H7 (cell line): ENCODE data around the gene SMIM24. TPM values are rescaled to one million over a fixed set of nuclear protein-coding genes. Genes with fewer than 3 reads are reported as not detected.

ENCODE experiments used
- DNase-seq: peaks from one replicate; pipeline ENCODE4 v3.0.0; 2012
- H3K27me3 ChIP-seq: 2 replicates; pipeline ENCODE4 v1.6.0; 2011; ENCODE audit warnings: mild to moderate bottlenecking, low read length; ENCODE audit not compliant: control insufficient read depth, insufficient read depth
- H3K36me3 ChIP-seq: replicated peaks from 2 replicates; pipeline ENCODE4 v1.5.1; 2011; ENCODE audit warnings: low read length; ENCODE audit not compliant: control insufficient read depth, insufficient read depth
- H3K4me3 ChIP-seq: 2 replicates; pipeline ENCODE4 v1.5.1; 2011; ENCODE audit warnings: low read depth, mild to moderate bottlenecking, control low read depth, low read length, moderate library complexity; ENCODE audit not compliant: insufficient read depth
- total RNA-seq: library from RNA; depleted of rRNA; stranded (reverse); fragments of >200 nt; shearing (Covaris generic); gene quantifications from 2 replicates; pipeline ENCODE4 v1.2.3, GENCODE V29; 2014

SMIM24 gene
- total RNA-seq, 1 experiment from 2014 or later, result 6.0 TPM

DNA sequence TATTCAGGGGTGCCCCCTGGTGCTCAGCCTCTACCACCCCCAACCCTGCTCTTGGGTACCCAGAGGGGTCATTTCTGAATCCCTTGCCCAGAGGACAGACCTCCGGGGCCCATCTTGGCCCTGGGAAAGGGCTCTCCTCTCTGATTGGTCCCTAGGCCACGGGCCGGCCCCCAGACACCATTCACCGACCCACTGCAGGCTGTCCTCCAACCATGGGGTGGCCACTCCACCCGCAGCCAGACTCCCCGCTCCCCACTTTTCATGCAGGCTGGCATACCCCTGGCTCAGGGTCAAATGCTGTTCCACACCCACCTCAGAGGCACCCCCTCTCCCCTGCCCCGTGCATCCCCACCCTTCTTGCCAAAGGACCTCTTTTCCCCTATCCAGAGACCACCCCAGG is 14.8 kb downstream of the SMIM24 start:
- no peak overlapping the region for H3K4me3 ChIP-seq
- peak; percentile 84 for DNase-seq
- H3K36me3 ChIP-seq, result no peaks in the 10 kb centered on the region
- peaks cover 38% of the 10 kb centered on the region for H3K27me3 ChIP-seq

DNA sequence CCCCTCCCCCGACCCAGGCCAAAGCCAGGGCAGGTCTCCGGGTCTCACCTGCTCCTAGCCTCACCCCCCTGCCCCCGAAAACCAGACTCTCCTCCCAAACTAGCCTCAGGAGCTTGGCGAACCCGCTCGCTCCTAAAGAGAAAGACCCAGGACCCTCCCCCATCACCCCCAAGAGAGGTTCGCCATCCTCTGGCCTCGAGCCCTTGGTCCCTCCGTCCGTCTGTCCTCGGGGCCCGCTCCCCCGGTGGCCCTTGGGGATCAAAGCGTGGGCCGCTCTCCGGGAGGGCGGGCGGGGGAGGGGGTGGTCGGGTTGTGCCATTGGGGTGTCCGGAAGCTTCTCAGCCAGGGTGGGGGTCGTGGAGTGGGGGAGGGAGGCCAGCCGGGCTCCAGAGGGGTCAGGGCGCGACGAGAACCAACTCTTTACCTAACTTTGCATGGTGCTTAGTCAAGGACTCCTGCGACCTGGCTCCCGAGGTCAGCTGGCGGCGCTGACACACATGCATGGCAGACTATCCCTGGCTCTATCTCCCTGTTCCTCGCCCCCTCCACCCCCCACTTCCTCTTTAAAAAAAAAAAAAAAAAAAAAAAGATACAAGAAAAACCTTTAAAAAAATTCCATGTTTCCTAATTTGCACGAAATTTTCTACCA is 15.6 kb downstream of the SMIM24 start:
- peak overlapping the region; percentile 38 for H3K4me3 ChIP-seq
- peaks cover 39% of the 10 kb centered on the region for H3K27me3 ChIP-seq
- DNase-seq, result peak; percentile 88
- no peaks in the 10 kb centered on the region for H3K36me3 ChIP-seq

DNA sequence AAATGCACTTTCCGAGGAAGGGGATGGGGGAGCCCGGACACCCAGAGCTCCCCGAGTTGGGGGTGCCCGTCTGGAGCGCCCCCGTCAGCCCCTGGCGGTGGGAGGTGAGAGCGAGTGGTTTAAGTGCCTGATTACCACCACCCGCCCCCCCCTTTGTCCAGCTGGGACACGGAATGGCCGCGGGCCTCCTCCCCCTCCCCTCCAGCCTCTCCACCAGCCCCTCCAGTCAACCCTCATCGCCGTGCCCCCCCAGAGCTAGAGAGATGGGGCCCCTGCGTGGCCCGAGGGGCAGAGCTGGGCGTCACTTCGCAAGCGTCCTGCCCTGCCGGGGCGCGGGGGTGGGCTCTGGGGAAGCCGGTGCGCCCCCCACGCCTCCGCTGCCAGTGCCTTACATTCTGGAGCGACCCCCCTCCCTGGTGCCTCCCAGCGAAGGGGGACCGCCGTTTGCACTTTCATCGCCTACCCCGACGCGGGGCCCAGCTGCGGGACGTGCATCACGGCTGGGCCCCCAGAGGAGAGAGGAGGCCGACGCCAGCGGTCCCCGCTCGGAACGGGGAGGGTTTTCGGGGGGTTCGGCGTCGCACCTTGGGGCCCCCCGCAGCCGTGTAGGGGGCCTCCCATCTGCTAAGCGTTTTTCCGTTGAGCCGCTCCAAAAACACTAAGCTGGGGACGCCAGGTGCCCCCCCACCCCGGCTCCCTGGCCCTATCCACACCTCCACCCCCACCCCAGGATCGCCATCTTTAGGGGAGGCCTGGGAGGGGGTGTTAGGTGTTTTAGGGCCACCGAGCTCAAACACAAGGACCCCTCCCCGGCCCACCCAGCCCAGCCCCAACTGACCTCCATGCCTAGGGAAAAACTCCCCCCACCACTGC is 16.4 kb downstream of the SMIM24 start:
- Histone ChIP-seq H3K4me3 (peak overlapping the region; percentile 38), H3K36me3 (no peaks in the 10 kb centered on the region), H3K27me3 (peaks cover 38% of the 10 kb centered on the region)
- peak; percentile 92 for DNase-seq

DNA sequence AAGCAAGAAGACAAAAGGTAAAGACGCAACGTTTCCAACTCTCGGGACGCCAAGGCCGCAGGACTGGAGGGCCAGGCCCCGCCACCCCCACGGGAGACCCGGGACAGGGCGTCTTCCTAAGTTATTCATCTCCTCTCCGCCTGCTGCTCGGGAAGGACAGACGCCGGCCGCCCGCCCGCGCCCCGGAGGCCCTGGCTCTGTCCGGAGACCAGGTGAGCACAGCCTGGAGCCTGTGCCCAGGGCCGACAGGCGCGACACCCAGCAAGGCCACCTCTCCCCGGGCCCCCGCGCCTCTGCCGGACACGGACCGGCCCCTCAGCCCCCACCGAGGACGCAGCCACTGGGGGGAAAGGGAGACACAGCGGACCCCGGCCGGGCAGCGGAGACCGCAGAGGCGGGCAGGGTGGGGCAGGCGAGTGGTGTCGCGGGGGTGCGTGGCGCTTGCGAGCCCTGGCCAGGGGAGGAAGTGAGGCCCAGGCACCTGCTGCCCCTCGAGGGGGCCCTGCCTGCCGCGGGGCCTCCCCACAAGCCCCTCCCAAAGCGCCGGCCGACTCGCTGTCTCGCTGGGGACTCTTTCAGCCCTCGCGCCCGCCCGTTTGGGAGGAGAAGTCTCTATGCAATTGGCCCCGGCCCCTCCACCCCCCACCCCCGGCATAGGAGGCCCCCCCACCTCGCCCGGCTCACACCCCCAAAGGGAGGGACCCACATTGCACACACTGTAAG is 17.2 kb downstream of the SMIM24 start:
- H3K27me3 ChIP-seq, result peaks cover 38% of the 10 kb centered on the region
- peak overlapping the region; percentile 38 for H3K4me3 ChIP-seq
- peak; percentile 84 for DNase-seq
- no peaks in the 10 kb centered on the region for H3K36me3 ChIP-seq

DNA sequence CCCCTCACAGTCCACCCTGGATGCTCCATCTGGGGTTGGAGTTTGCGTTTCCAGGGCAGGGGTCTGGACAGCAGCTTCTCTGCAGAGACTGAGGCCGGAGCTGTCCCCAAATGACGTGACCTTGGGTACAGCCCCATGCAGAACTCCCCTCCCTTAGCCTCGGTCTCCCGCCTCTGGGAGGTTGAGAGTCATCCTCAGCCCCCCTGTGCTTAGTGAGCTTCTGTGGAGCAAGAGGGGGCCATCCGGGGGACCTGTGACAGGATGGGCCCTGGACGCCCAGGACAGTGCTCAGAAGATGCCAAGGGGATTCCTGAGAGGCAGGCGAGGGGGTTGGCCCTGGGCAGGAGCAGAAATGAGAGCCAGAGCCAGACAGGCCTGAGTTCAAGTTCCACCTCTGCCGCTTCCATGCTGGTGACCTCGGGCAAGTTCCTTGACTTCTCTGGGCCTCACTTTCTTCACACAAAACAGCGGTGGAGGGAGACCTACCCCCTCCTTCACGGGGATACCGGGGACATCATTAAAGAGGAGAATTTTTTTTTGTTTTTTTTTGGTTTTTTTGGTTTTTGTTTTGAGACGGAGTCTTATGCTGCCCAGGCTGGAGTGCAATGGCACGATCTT is 20.3 kb downstream of the SMIM24 start:
- Histone ChIP-seq H3K36me3 (no peaks in the 10 kb centered on the region), H3K27me3 (peaks cover 39% of the 10 kb centered on the region), H3K4me3 (no peak overlapping the region)
- DNase-seq, result no peak

DNA sequence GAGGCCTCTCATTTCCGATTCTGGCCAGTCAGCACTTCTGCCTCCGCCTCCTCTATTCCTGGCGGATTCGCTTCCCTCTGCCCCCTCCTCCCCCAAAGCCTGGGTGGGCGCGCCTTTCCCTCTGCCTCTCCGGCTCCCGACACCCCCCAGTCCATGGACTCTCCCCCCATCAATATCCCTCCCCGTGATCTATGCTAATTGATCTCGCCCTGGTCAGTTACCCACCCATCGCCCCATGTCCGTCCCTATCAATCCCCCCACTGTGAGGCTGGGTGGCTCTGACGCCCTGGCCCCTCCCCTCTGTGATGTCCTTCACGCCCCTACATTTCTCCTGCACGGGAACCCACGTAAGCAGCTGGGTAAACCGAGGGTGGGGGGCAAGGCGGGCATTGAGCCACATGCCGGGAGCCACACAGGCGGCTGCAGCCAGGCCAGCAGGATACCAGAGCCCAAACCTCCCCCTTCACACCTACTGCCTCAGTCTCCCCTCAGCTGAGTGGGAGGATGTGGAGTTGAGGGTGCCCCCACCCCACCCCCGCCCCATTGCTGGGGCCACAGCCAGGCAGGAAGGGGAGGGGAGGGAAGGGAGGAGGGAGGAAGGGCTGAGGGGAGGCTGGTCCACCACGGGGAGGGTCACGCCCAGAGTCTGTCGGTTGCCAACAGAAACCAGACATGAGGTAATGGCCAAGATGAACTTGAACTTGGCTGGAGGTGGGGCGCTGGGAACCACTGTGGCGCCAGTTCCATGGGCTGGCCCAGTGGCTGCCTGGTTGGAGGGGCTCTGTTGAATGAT is 21.0 kb downstream of the SMIM24 start:
- H3K36me3 ChIP-seq, result no peaks in the 10 kb centered on the region
- peaks cover 34% of the 10 kb centered on the region for H3K27me3 ChIP-seq
- H3K4me3 ChIP-seq, result peak overlapping the region; percentile 33
- DNase-seq, result peak; percentile 88

DNA sequence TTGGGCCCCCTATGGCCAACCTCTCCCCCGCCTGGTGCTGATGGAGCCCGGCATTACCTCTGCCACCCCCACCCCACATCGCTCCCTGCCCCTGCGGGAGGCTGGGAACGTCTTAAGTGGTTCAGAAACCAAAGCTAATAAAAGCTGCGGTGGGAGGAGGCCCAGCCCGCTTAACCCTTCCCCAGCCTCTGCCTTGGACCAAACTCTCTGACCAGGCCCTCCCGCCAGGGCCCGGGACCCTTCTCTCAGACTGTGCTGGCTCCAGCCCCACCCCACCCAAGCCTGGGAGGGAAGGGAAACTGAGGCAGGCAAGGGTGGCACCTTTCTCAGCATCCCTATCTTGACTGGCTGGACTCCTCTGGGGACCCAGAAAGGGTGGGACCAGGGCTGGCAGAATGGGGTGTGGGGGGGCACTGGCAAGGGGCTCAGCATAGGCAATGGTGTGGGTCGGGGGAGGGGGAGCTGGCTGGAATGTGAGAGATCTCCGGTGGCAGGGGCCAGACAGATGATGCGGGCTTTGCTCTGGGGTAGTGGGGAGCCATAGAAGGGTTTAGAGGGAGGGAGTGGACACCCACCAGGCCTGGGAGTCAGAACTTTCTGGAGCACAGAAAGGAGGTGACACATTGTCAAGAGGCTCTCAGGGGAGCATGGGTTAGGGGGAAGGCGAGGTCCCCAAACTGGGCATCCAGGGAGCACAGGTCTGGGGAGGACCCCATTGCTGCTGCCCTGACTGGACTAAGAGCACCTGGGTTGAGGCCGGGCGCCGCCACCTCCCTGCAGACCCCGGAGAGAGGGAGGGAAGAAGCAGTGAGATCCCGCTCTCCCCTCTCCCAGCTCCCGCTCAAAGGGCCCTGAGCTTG is 21.9 kb downstream of the SMIM24 start:
- H3K4me3 ChIP-seq, result peak overlapping the region; percentile 33
- no peaks in the 10 kb centered on the region for H3K36me3 ChIP-seq
- peak; percentile 77 for DNase-seq
- peaks cover 25% of the 10 kb centered on the region for H3K27me3 ChIP-seq

DNA sequence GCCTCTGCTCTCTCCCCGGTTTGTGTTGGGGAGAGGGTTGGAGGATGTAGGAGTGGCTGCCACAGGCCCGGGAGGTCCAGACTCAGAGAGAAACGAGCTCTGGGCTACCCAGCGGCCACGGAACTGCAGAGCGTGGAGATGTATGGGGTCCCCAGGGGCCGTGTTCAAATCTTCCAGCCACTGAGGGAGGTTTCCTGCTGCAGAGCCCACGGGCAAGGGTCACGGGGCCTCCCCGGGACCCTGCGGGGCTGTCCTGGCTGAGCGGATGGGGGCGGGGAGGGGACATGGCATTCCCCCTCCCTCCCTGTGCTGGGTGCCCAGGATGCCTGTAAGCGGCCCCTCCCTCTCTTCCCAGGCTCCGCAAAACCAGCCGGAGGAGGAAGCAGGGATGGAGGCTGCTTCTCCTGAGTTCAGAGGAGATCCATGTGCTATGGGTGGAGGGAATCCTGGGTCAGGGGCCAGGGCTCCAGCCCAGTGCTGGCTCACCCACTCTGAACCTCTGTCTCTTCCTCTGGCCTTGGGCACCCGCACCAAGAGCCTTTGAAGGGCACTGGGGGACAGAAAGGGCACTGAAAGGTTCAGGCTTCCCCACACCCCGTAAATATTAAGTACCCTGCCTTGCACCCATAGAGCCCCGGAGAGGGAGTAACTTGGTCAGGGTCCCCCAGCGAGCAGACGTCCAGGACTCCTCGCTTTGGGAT is 22.6 kb downstream of the SMIM24 start:
- Histone ChIP-seq H3K27me3 (peaks cover 18% of the 10 kb centered on the region), H3K36me3 (no peaks in the 10 kb centered on the region), H3K4me3 (0 out of 2 replicates have a peak overlapping the region, but pooled peaks have one; percentile 3)
- DNase-seq, result peak; percentile 87

DNA sequence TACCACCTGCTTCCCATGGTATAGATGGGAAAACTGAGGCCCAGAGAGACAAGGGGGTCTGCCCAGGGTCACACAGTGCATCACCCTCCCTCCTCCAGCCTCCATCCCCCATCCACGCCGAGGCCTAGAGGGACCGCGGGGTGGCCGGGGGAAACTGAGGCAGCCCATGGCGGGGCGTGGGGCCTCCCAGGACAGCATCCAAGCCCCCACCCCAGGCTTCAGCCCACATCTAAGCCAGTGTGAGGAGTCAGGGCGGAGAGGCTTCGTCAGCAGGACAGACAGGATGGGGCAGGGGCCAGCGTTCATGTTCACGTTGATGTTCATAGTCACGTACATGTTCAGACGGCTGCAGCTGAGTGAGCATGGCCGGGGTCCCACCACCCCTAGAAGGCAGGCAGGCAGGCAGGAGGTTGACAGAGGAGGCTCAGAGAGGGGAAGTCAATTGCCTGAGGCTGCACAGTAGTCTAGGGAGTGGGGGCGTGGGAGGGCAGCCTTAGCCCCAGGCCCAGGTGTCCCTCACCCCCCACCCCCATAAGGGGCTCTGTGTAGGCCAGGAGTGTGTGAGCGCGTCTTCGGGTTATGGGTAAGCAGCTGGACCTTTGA is 23.3 kb downstream of the SMIM24 start:
- Histone ChIP-seq H3K4me3 (no peak overlapping the region), H3K27me3 (peaks cover 12% of the 10 kb centered on the region; the same call in 1 of the 2 replicates), H3K36me3 (no peaks in the 10 kb centered on the region)
- DNase-seq, result peak; percentile 45

DNA sequence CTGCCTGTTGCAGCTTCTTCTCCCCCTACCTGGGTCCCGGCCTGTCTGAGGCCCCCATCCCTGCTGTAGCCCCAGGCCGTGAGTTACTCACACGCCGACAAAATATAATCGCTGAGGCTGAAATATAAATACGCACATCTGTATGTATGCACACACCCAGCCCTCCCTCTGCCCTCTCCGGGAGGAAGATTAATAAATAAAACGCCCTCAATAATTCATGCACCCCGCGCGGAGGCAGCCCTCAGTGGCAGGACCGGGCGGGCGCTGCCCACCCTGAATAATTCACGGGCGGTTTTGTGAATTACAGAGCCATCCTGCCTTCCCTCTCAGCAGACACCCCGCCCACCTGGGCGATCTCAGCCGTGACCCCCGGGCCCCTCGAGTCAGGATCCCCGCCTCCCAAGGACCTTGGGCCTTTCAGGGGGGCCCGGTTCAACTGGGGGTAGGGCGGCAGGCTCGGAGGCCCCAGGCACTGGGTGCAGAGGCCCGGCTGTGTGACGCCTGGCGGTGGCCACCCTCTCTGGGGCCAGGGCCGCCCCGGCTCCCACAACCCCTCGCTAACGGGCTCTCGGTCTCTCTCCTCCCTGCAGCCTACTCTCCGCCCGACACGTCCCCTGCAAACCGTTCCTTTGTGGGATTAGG is 24.2 kb downstream of the SMIM24 start:
- Histone ChIP-seq H3K27me3 (peaks cover 10% of the 10 kb centered on the region; the same call in 1 of the 2 replicates), H3K4me3 (no peak overlapping the region), H3K36me3 (no peaks in the 10 kb centered on the region)
- peak; percentile 67 for DNase-seq

DNA sequence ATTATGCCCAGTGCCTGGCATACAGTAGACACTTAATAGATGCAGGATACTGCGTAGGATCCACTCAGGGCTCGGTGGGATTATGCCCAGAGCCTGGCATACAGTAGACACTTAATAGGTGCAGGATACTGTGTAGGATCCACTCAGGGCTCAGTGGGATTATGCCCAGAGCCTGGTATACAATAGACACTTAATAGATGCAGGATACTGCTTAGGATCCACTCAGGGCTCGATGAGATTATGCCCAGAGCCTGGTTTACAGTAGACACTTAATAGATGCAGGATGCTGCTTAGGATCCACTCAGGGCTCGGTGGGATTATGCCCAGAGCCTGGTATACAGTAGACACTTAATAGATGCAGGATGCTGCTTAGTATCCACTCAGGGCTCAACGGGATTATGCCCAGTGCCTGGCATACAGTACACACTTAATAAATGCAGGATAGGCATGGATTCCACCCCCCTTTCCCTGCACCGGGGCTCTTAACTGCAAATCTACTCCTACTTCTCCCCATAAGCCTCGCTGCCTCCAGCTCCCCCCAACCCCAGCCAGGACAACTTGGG is 24.9 kb downstream of the SMIM24 start:
- no peak for DNase-seq
- peaks cover 10% of the 10 kb centered on the region; the same call in 1 of the 2 replicates for H3K27me3 ChIP-seq
- no peaks in the 10 kb centered on the region for H3K36me3 ChIP-seq
- no peak overlapping the region for H3K4me3 ChIP-seq
